Osteocyte (in vitro differentiated cells): ENCODE data around the gene HS1BP3. TPM values are rescaled to one million over a fixed set of nuclear protein-coding genes. Genes with fewer than 3 reads are reported as not detected.

Source experiments
- DNase-seq: peaks from one replicate; pipeline ENCODE4 v3.0.0; 2021; ENCODE audit warnings: mixed read lengths; ENCODE audit not compliant: unreplicated experiment; ENCODE audit errors: extremely low spot score
- H3K27ac Mint-ChIP-seq: one replicate; pipeline ENCODE4 v1.8.0; 2021; ENCODE audit warnings: mild to moderate bottlenecking, mixed read lengths; ENCODE audit not compliant: unreplicated experiment
- H3K27me3 Mint-ChIP-seq: one replicate; pipeline ENCODE4 v1.8.0; 2021; ENCODE audit warnings: mixed read lengths; ENCODE audit not compliant: unreplicated experiment
- H3K36me3 Mint-ChIP-seq: one replicate; pipeline ENCODE4 v1.8.0; 2021; ENCODE audit warnings: mixed read lengths; ENCODE audit not compliant: unreplicated experiment
- H3K4me1 Mint-ChIP-seq: one replicate; pipeline ENCODE4 v1.8.0; 2021; ENCODE audit warnings: mixed read lengths; ENCODE audit not compliant: unreplicated experiment
- H3K4me3 Mint-ChIP-seq: one replicate; pipeline ENCODE4 v1.8.0; 2021; ENCODE audit warnings: mild to moderate bottlenecking, moderate library complexity, mixed read lengths; ENCODE audit not compliant: unreplicated experiment
- H3K9me3 Mint-ChIP-seq: one replicate; pipeline ENCODE4 v1.8.0; 2021; ENCODE audit warnings: mixed read lengths; ENCODE audit not compliant: unreplicated experiment
- CTCF ChIP-seq: fragments of 200-600 bp; sonication (generic); IDR thresholded peaks from 2 replicates; pipeline ENCODE4 v1.5.0; 2021; ENCODE audit warnings: antibody characterized with exemption, mild to moderate bottlenecking, moderate library complexity
- total RNA-seq: library from RNA; stranded (reverse); gene quantifications from 2 replicates; pipeline ENCODE4 v1.2.1, GENCODE V29; 2021

HS1BP3 gene
- total RNA-seq, 1 donor from 2014 or later, result 40.5 TPM

GRCh38 chr2:20574930-20575329 lies 76.0 kb downstream of the HS1BP3 start:
- no peak for DNase-seq
- no peak for TF ChIP-seq CTCF
- Mint-ChIP-seq H3K27ac (no peak overlapping the region), H3K4me3 (no peak overlapping the region), H3K36me3 (no peaks in the 10 kb centered on the region), H3K4me1 (peaks cover 41% of the 10 kb centered on the region), H3K27me3 (no peaks in the 10 kb centered on the region), H3K9me3 (no peaks in the 10 kb centered on the region)

GRCh38 chr2:20574423-20574911 lies 76.4 kb downstream of the HS1BP3 start:
- Mint-ChIP-seq H3K9me3 (no peaks in the 10 kb centered on the region), H3K36me3 (no peaks in the 10 kb centered on the region), H3K27me3 (no peaks in the 10 kb centered on the region), H3K27ac (no peak overlapping the region), H3K4me1 (peaks cover 39% of the 10 kb centered on the region), H3K4me3 (no peak overlapping the region)
- no peak for DNase-seq
- TF ChIP-seq CTCF, result no peak

- Mint-ChIP-seq H3K27me3 (no peaks in the 10 kb centered on the region), H3K4me3 (no peak overlapping the region), H3K27ac (no peak overlapping the region), H3K9me3 (no peaks in the 10 kb centered on the region), H3K4me1 (peaks cover 39% of the 10 kb centered on the region), H3K36me3 (no peaks in the 10 kb centered on the region)
- no peak for DNase-seq
- TF ChIP-seq CTCF, result no peak
These were observed 77.1 kb downstream of the HS1BP3 start for GRCh38 chr2:20573620-20574422.

GRCh38 chr2:20572221-20572620 lies 78.7 kb downstream of the HS1BP3 start:
- Mint-ChIP-seq H3K4me1 (peaks cover 30% of the 10 kb centered on the region), H3K27me3 (no peaks in the 10 kb centered on the region), H3K4me3 (no peak overlapping the region), H3K9me3 (no peaks in the 10 kb centered on the region), H3K36me3 (no peaks in the 10 kb centered on the region), H3K27ac (no peak overlapping the region)
- no peak for DNase-seq
- TF ChIP-seq CTCF, result no peak

- no peaks in the 10 kb centered on the region for H3K27me3 Mint-ChIP-seq
- H3K36me3 Mint-ChIP-seq, result no peaks in the 10 kb centered on the region
- no peak overlapping the region for H3K4me3 Mint-ChIP-seq
- no peaks in the 10 kb centered on the region for H3K9me3 Mint-ChIP-seq
- peaks cover 27% of the 10 kb centered on the region for H3K4me1 Mint-ChIP-seq
- DNase-seq, result no peak
- H3K27ac Mint-ChIP-seq, result no peak overlapping the region
- no peak for TF ChIP-seq CTCF
These were observed 79.2 kb downstream of the HS1BP3 start for GRCh38 chr2:20571644-20572215.
